Upper lobe of right lung (tissue), 1 donor: ENCODE results near the gene EZH2. TPM values are rescaled to one million over a fixed set of nuclear protein-coding genes. Genes with fewer than 3 reads are reported as not detected.

Source experiments
- ATAC-seq: fragments of 200-7000 bp; cut with Tn5 transposase; one replicate; pipeline ENCODE4 v1.9.1; 2020; ENCODE audit warnings: mild to moderate bottlenecking, moderate library complexity
- DNase-seq: peaks from one replicate; pipeline ENCODE4 v3.0.0-alpha.2; 2020
- H3K27ac ChIP-seq: fragments of 200-600 bp; one replicate; pipeline ENCODE4 v1.8.0; 2022
- H3K27me3 ChIP-seq: fragments of 200-600 bp; one replicate; pipeline ENCODE4 v1.8.0; 2022; ENCODE audit warnings: mild to moderate bottlenecking
- H3K36me3 ChIP-seq: fragments of 200-600 bp; one replicate; pipeline ENCODE4 v1.8.0; 2022
- H3K4me1 ChIP-seq: fragments of 200-600 bp; one replicate; pipeline ENCODE4 v1.8.0; 2022
- H3K4me3 ChIP-seq: fragments of 200-600 bp; one replicate; pipeline ENCODE4 v1.8.0; 2022; ENCODE audit warnings: mild to moderate bottlenecking
- H3K9me3 ChIP-seq: fragments of 200-600 bp; one replicate; pipeline ENCODE4 v1.8.0; 2022
- intact Hi-C: fragments of 100-400 bp; cut with DNase I; formaldehyde crosslinking; loops from one replicate; pipeline ENCODE4 v1.11.0; 2022
- total RNA-seq: library from RNA; stranded (reverse); fragmentation: NEBNext Ultra II Directional; extraction: Animal tissue kit (Norgen Biotek cat#: 25700); gene quantifications from one replicate; pipeline ENCODE4 v1.2.1, GENCODE V29; 2021
- TF ChIP-seq, protein P1 (sequence below): fragments of 200-600 bp; IDR thresholded peaks from one replicate; pipeline ENCODE4 v1.8.0; 2022; ENCODE audit warnings: antibody characterized with exemption
- donor health status: DM: no; HTN: yes; CAD: no; lungs with severe emphysema.

The EZH2 gene
- total RNA-seq, 1 donor from 2014 or later: 3.7 TPM

- intact Hi-C loops: loop anchor here (10.0 kb wide), 1 partner anchor 87 kb away; no protein-coding TSS in a partner anchor
- no peak overlapping the region for H3K27ac ChIP-seq
- ATAC-seq (no peak), DNase-seq (no peak)
- no peaks in the 10 kb centered on the region for H3K4me1 ChIP-seq
- TF ChIP-seq, protein P1, sequence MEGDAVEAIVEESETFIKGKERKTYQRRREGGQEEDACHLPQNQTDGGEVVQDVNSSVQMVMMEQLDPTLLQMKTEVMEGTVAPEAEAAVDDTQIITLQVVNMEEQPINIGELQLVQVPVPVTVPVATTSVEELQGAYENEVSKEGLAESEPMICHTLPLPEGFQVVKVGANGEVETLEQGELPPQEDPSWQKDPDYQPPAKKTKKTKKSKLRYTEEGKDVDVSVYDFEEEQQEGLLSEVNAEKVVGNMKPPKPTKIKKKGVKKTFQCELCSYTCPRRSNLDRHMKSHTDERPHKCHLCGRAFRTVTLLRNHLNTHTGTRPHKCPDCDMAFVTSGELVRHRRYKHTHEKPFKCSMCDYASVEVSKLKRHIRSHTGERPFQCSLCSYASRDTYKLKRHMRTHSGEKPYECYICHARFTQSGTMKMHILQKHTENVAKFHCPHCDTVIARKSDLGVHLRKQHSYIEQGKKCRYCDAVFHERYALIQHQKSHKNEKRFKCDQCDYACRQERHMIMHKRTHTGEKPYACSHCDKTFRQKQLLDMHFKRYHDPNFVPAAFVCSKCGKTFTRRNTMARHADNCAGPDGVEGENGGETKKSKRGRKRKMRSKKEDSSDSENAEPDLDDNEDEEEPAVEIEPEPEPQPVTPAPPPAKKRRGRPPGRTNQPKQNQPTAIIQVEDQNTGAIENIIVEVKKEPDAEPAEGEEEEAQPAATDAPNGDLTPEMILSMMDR: no peak
- H3K4me3 ChIP-seq: no peak overlapping the region
- H3K27me3 ChIP-seq: no peaks in the 10 kb centered on the region
- no peaks in the 10 kb centered on the region for H3K9me3 ChIP-seq
- H3K36me3 ChIP-seq: no peaks in the 10 kb centered on the region
Measured at GRCh38 chr7:148877517-148877916, 6.6 kb downstream of the EZH2 start.

DNA sequence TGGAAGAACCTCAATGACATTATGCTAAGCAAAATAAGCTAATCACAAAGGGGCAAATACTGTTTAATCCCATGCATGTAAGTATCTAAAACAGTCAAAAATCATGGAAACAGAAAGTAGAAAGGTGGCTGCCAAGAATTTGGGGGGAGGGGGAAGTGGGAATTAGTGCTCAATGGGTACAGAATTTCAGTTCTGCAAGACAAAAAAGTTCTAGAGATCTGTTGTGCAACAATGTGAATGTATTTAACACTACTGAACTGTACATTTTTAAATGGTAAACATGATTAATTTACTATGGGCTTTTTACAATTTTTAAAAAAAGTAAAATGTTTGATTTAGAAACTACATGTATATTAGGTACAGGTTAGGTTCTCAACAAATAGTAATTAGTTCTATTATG, 11.9 kb downstream of the EZH2 start:
- H3K9me3 ChIP-seq: peaks cover 3% of the 10 kb centered on the region
- H3K36me3 ChIP-seq: no peaks in the 10 kb centered on the region
- no peak overlapping the region for H3K27ac ChIP-seq
- H3K27me3 ChIP-seq: no peaks in the 10 kb centered on the region
- TF ChIP-seq, protein P1: no peak
- DNase-seq (no peak), ATAC-seq (no peak)
- no peak overlapping the region for H3K4me3 ChIP-seq
- H3K4me1 ChIP-seq: no peaks in the 10 kb centered on the region
- intact Hi-C loops: loop anchor here (10.0 kb wide), 1 partner anchor 93 kb away; no protein-coding TSS in a partner anchor

DNA sequence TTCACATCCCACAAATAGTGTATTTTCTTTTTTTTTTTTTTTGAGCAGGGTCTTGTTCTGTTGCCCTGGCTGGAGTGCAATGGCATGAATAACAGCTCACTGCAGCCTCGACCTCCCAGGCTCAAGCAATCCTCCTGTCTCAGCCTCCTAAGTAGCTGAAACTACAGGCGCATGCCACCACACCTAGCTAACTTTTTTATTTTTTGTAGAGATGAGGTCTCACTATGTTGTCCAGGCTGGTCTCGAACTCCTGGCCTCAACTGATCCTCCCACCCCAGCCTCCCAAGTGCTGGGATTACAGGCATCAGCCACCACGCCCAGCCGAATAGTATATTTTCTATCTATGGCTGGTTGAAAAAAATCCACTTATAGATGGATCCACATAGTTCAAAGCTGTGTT, 12.5 kb downstream of the EZH2 start:
- ATAC-seq: no peak
- TF ChIP-seq, protein P1: no peak

DNA sequence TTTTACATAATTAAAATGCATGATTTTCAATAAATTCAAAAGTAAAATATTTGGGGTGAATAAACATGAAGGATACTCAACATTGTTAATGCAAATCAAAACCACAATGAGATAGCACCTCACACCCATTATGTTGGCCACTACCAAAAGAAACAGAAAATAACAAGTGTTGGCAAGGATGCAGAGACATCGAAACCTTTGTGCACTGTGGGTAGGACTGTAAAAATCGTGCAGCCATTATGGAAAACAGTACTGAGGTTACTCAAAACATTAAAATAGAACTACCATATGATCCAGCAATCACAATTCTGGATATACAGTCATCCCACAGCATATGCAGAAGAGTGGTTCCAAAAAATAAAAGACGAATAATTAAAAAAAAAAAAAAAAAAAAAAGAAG, 13.1 kb downstream of the EZH2 start:
- Histone ChIP-seq H3K36me3 (no peaks in the 10 kb centered on the region), H3K4me1 (no peaks in the 10 kb centered on the region), H3K27me3 (no peaks in the 10 kb centered on the region), H3K4me3 (no peak overlapping the region), H3K27ac (no peak overlapping the region), H3K9me3 (peaks cover 3% of the 10 kb centered on the region)
- no peak for ATAC-seq
- DNase-seq: no peak
- intact Hi-C loops: loop anchor here (10.0 kb wide), 1 partner anchor 94 kb away; no protein-coding TSS in a partner anchor
- TF ChIP-seq, protein P1: no peak

More for the DNA sequence above, 12.5 kb downstream of the EZH2 start:
- H3K27ac ChIP-seq: no peak overlapping the region
- no peak overlapping the region for H3K4me3 ChIP-seq
- H3K9me3 ChIP-seq: peaks cover 3% of the 10 kb centered on the region
- H3K36me3 ChIP-seq: no peaks in the 10 kb centered on the region
- H3K4me1 ChIP-seq: no peaks in the 10 kb centered on the region
- H3K27me3 ChIP-seq: no peaks in the 10 kb centered on the region
- intact Hi-C loops: loop anchor here (10.0 kb wide), 1 partner anchor 93 kb away; no protein-coding TSS in a partner anchor
- no peak for DNase-seq

DNA sequence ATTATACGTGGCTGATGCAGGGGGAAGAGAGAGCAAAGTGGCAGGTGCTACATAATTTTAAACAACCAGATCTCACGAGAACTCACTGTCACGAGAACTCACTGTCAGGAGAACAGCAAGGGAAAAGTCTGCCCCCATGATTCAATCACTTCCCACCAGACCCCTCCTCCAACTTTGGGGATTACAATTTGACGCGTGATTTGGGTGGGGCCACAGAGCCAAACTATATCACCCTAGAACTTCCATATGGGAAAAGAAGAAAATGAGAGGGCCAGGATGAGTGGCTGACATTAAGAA, 15.8 kb downstream of the EZH2 start:
- intact Hi-C loops: no loop called here
- ATAC-seq: no peak

More for the DNA sequence above, 15.8 kb downstream of the EZH2 start:
- Histone ChIP-seq H3K4me3 (no peak overlapping the region), H3K27me3 (no peaks in the 10 kb centered on the region), H3K4me1 (no peaks in the 10 kb centered on the region), H3K36me3 (no peaks in the 10 kb centered on the region), H3K27ac (no peak overlapping the region), H3K9me3 (peaks cover 3% of the 10 kb centered on the region)
- DNase-seq: no peak
- TF ChIP-seq, protein P1: no peak
